Thyroid gland (tissue), 4 donors: Measurements from ENCODE around the gene FOXP1. TPM values are rescaled to one million over a fixed set of nuclear protein-coding genes. Genes with fewer than 3 reads are reported as not detected.

Source experiments
- DNase-seq, 2 donors: peaks; one replicate each; pipeline ENCODE4 v3.0.0-alpha.2; 2019
- H3K27ac ChIP-seq, 3 donors: fragments of 200-600 bp; sonication (generic); 1 replicate in 2 of 3; 2 replicates in 1 of 3; pipeline ENCODE4 v1.5.1; 2016 to 2019; ENCODE audit warnings: mild to moderate bottlenecking in 1 of 3, moderate library complexity in 1 of 3
- H3K27me3 ChIP-seq: fragments of 200-600 bp; sonication (generic); one replicate; pipeline ENCODE4 v1.5.1; 2019
- H3K36me3 ChIP-seq, 2 donors: fragments of 200-600 bp; sonication (generic); one replicate each; pipeline ENCODE4 v1.5.1; 2016 to 2019
- H3K4me1 ChIP-seq, 2 donors: fragments of 200-600 bp; sonication (generic); one replicate each; pipeline ENCODE4 v1.5.1; 2017 to 2019
- H3K4me3 ChIP-seq, 3 donors: fragments of 200-600 bp; sonication (generic); replicated peaks in 1 of 3; 1 replicate in 2 of 3; 2 replicates in 1 of 3; pipeline ENCODE4 v1.5.1; 2016; ENCODE audit warnings: mild to moderate bottlenecking in 1 of 3
- H3K9me3 ChIP-seq: fragments of 200-600 bp; sonication (generic); one replicate; pipeline ENCODE4 v1.5.1; 2017
- POLR2A ChIP-seq, 2 donors: fragments of 450-650 bp; IDR thresholded peaks; one replicate each; pipeline ENCODE4 v1.6.1; 2017; ENCODE audit warnings: antibody characterized with exemption in 2 of 2, mild to moderate bottlenecking in 2 of 2, moderate library complexity in 1 of 2
- WGBS, 2 donors: methylation state at CpG; one replicate each; pipeline ENCODE4 v1.1.5; 2017; 5-methylcytosine and 5-hydroxymethylcytosine counted together
- intact Hi-C: fragments of 100-400 bp; cut with DNase I; formaldehyde crosslinking; loops from one replicate; pipeline ENCODE4 v1.15.1; 2023
- total RNA-seq, 4 donors: library from RNA; depleted of rRNA; stranded (reverse); fragments of >200 nt; gene quantifications; one replicate each; pipeline ENCODE4 v1.2.3, GENCODE V29; 2016
- TF ChIP-seq, protein P1 (sequence below), 6 experiments: fragments of 200-600 bp in 3 of 6; fragments of 450-650 bp in 3 of 6; sonication (generic) in 3 of 6; IDR thresholded peaks; one replicate each; pipeline ENCODE4 v1.5.1; 2016 to 2019; ENCODE audit warnings: antibody characterized with exemption in 6 of 6, mild to moderate bottlenecking in 2 of 6, inconsistent platforms in 1 of 6, moderate library complexity in 1 of 6

The FOXP1 gene
- total RNA-seq, 4 donors from 2014 or later = 111 to 187 (median 141) TPM

- TF ChIP-seq, protein P1, sequence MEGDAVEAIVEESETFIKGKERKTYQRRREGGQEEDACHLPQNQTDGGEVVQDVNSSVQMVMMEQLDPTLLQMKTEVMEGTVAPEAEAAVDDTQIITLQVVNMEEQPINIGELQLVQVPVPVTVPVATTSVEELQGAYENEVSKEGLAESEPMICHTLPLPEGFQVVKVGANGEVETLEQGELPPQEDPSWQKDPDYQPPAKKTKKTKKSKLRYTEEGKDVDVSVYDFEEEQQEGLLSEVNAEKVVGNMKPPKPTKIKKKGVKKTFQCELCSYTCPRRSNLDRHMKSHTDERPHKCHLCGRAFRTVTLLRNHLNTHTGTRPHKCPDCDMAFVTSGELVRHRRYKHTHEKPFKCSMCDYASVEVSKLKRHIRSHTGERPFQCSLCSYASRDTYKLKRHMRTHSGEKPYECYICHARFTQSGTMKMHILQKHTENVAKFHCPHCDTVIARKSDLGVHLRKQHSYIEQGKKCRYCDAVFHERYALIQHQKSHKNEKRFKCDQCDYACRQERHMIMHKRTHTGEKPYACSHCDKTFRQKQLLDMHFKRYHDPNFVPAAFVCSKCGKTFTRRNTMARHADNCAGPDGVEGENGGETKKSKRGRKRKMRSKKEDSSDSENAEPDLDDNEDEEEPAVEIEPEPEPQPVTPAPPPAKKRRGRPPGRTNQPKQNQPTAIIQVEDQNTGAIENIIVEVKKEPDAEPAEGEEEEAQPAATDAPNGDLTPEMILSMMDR (IDR thresholded peaks at IDR 0.05) = no peak
- TF ChIP-seq POLR2A (IDR thresholded peaks at IDR 0.05) = no peak
Measured at GRCh38 chr3:71166339-71167240, 416.9 kb downstream of the FOXP1 start.

GRCh38 chr3:71164881-71165280, 418.6 kb downstream of the FOXP1 start:
- H3K36me3 ChIP-seq = no peaks in the 10 kb centered on the region
- H3K27ac ChIP-seq = no peak overlapping the region
- DNase-seq = no peak
- H3K9me3 ChIP-seq = no peaks in the 10 kb centered on the region
- H3K4me3 ChIP-seq = no peak overlapping the region
- peaks cover 0 to 4% of the 10 kb centered on the region in 2 donors for H3K4me1 ChIP-seq
- no peak for TF ChIP-seq POLR2A (IDR thresholded peaks at IDR 0.05)
- TF ChIP-seq, protein P1 (IDR thresholded peaks at IDR 0.05) = no peak
- 70 to 74% methylated on average over 2 of the region's 2 CpGs for WGBS, 2 donors
- intact Hi-C loops = no loop called here
- H3K27me3 ChIP-seq = no peaks in the 10 kb centered on the region

More at GRCh38 chr3:71166339-71167240, 416.9 kb downstream of the FOXP1 start:
- intact Hi-C loops = no loop called here
- no peak for DNase-seq
- no peaks in the 10 kb centered on the region for H3K27me3 ChIP-seq
- no peak overlapping the region for H3K4me3 ChIP-seq
- 94% methylated on average over 10 of the region's 10 CpGs for WGBS, 2 donors
- peaks cover 0 to 4% of the 10 kb centered on the region in 2 donors for H3K4me1 ChIP-seq
- H3K36me3 ChIP-seq = no peaks in the 10 kb centered on the region
- no peak overlapping the region for H3K27ac ChIP-seq
- H3K9me3 ChIP-seq = no peaks in the 10 kb centered on the region

- Histone ChIP-seq H3K27me3 (no peaks in the 10 kb centered on the region), H3K36me3 (no peaks in the 10 kb centered on the region), H3K4me1 (peaks cover 0 to 4% of the 10 kb centered on the region in 2 donors), H3K9me3 (no peaks in the 10 kb centered on the region), H3K27ac (no peak overlapping the region), H3K4me3 (no peak overlapping the region)
- intact Hi-C loops = no loop called here
- TF ChIP-seq POLR2A (IDR thresholded peaks at IDR 0.05) = no peak
- TF ChIP-seq, protein P1 (IDR thresholded peaks at IDR 0.05) = no peak
- no peak for DNase-seq
- 79 to 88% methylated on average over 7 of the region's 7 CpGs for WGBS, 2 donors
Measured at GRCh38 chr3:71163198-71163918, 420.2 kb downstream of the FOXP1 start.

- no peak for DNase-seq
- Histone ChIP-seq H3K27ac (no peak overlapping the region), H3K27me3 (no peaks in the 10 kb centered on the region), H3K36me3 (no peaks in the 10 kb centered on the region), H3K4me3 (no peak overlapping the region), H3K4me1 (peaks cover 0 to 4% of the 10 kb centered on the region in 2 donors), H3K9me3 (no peaks in the 10 kb centered on the region)
- WGBS, 2 donors = 95 to 97% methylated on average over 1 of the region's 1 CpG
- TF ChIP-seq, protein P1 (IDR thresholded peaks at IDR 0.05) = no peak
- no peak for TF ChIP-seq POLR2A (IDR thresholded peaks at IDR 0.05)
- intact Hi-C loops = no loop called here
Measured at GRCh38 chr3:71162221-71162620, 421.3 kb downstream of the FOXP1 start.
